Erythroblast (primary cell): Measurements from ENCODE around the gene STRIP1.

Experiments
- GATA1 ChIP-seq: IDR thresholded peaks from 2 replicates; pipeline ENCODE4 v1.6.1; 2011; ENCODE audit warnings: low read depth, mild to moderate bottlenecking, control low read depth, low read length, moderate library complexity
- POLR2A ChIP-seq: IDR thresholded peaks from 2 replicates; pipeline ENCODE4 v1.6.1; 2011; ENCODE audit warnings: mild to moderate bottlenecking, low read length

GRCh38 chr1:110039641-110040040 is 5.2 kb downstream of the STRIP1 start:
- TF ChIP-seq POLR2A (no peak), GATA1 (no peak)
